Right lobe of liver (tissue), 4 donors: Measurements from ENCODE around the gene HDAC4.

ENCODE experiments used
- CTCF ChIP-seq, 4 donors: fragments of 200-600 bp in 3 of 4; fragments of 450-650 bp in 1 of 4; IDR thresholded peaks; one replicate each; pipeline versions ENCODE4 v1.5.1 to v1.8.0; 2016 to 2022; ENCODE audit warnings: antibody characterized with exemption in 4 of 4, mild to moderate bottlenecking in 2 of 4
- POLR2A ChIP-seq: fragments of 450-650 bp; IDR thresholded peaks from one replicate; pipeline ENCODE4 v1.6.1; 2017; ENCODE audit warnings: antibody characterized with exemption, mild to moderate bottlenecking
- donor health status: DM: no; HTN: no; CAD: no.
- donor health status: DM: no; HTN: no; CAD: no.
- donor health status: DM: no; HTN: yes; CAD: no.

- TF ChIP-seq CTCF (IDR thresholded peaks at IDR 0.05) (no peak), POLR2A (no peak)
Observed at GRCh38 chr2:239275847-239276831, 124.7 kb downstream of the HDAC4 start.
